Aorta (tissue), 5 donors: Measurements from ENCODE around the gene ABCD1. TPM values are rescaled to one million over a fixed set of nuclear protein-coding genes. Genes with fewer than 3 reads are reported as not detected.
A peak's percentile ranks its signal among the peaks of the same experiment; 100 is the strongest.
"Not testable (repeated sequence)": the region's sequence is repeated elsewhere in the genome, so short reads cannot be mapped to it uniquely, and the experiment has no call there.

Experiments
- ATAC-seq: fragments of 200-7000 bp; cut with Tn5 transposase; one replicate; pipeline ENCODE4 v1.9.1; 2022; ENCODE audit warnings: moderate library complexity; ENCODE audit not compliant: low FRiP score
- DNase-seq, 2 donors: peaks; one replicate each; pipeline ENCODE4 v3.0.0-alpha.2; 2020
- H3K27ac ChIP-seq, 2 donors: one replicate each; pipeline ENCODE4 v1.5.1; 2013; ENCODE audit warnings: low read length in 2 of 2, mild to moderate bottlenecking in 2 of 2, moderate library complexity in 2 of 2, control low read depth in 1 of 2, inconsistent platforms in 1 of 2, low read depth in 1 of 2
- H3K27me3 ChIP-seq, 2 donors: one replicate each; pipeline ENCODE4 v1.6.1; 2013; ENCODE audit warnings: control low read depth in 1 of 2, low read length in 1 of 2, mild to moderate bottlenecking in 1 of 2, moderate library complexity in 1 of 2; ENCODE audit not compliant: insufficient read depth in 2 of 2, control insufficient read depth in 1 of 2
- H3K36me3 ChIP-seq, 2 donors: one replicate each; pipeline ENCODE4 v1.6.1; 2013; ENCODE audit warnings: control low read depth in 1 of 2, low read length in 1 of 2, mild to moderate bottlenecking in 1 of 2; ENCODE audit not compliant: insufficient read depth in 2 of 2, control insufficient read depth in 1 of 2
- H3K4me1 ChIP-seq, 2 donors: one replicate each; pipeline ENCODE4 v1.6.1; 2013; ENCODE audit warnings: low read length in 2 of 2, control low read depth in 1 of 2, mild to moderate bottlenecking in 1 of 2, moderate library complexity in 1 of 2; ENCODE audit not compliant: insufficient read depth in 2 of 2, control insufficient read depth in 1 of 2
- H3K4me3 ChIP-seq, 2 donors: one replicate each; pipeline ENCODE4 v1.5.1; 2013; ENCODE audit warnings: low read length in 2 of 2, control low read depth in 1 of 2, mild to moderate bottlenecking in 1 of 2
- H3K9me3 ChIP-seq: one replicate; pipeline ENCODE4 v1.6.1; 2013; ENCODE audit warnings: mild to moderate bottlenecking, low read length; ENCODE audit not compliant: control insufficient read depth
- WGBS, 2 donors: extraction: QIAGEN DNeasy Blood & Tissue Kit; methylation state at CpG; one replicate each; pipeline ENCODE4 v1.1.7; 2013; 5-methylcytosine and 5-hydroxymethylcytosine counted together
- intact Hi-C, 2 donors: fragments of 100-400 bp; cut with DNase I; formaldehyde crosslinking; loops; one replicate each; pipeline versions ENCODE4 v1.14.2 to v1.15.0; 2022
- polyA plus RNA-seq, 2 donors: library from polyadenylated mRNA; stranded (reverse); fragments of 200-250 nt; gene quantifications; one replicate each; pipeline ENCODE4 v1.2.3, GENCODE V29; 2013
- total RNA-seq, 2 donors: library from RNA; stranded (reverse); fragmentation: NEBNext Ultra II Directional; extraction: Animal tissue kit (Norgen Biotek cat#: 25700); gene quantifications; one replicate each; pipeline ENCODE4 v1.2.1, GENCODE V29; 2021
- donor health status: healthy with polysubstance abuse.
- donor health status: Bipolar disorder and iron deficiency.
- donor health status: DM: no; HTN: no; CAD: no.
- donor health status: DM: no; HTN: no; CAD: no.
- donor health status: DM: yes; HTN: yes; CAD: no.

ABCD1 gene
- total and polyA plus RNA-seq, 4 donors = 8.8 to 15.8 (median 10.7) TPM

GRCh38 chrX:153692611-153693156 lies 32.0 kb upstream of the ABCD1 start:
- Histone ChIP-seq H3K9me3 (no peaks in the 10 kb centered on the region), H3K27me3 (peaks cover 0 to 1% of the 10 kb centered on the region in 2 donors), H3K27ac (no peak overlapping the region), H3K4me3 (no peak overlapping the region), H3K4me1 (no peaks in the 10 kb centered on the region), H3K36me3 (no peaks in the 10 kb centered on the region)
- DNase-seq (no peak), ATAC-seq (no peak)
- intact Hi-C loops = no loop called here
- 84 to 85% methylated on average over 24 of the region's 24 CpGs for WGBS, 2 donors

DNA sequence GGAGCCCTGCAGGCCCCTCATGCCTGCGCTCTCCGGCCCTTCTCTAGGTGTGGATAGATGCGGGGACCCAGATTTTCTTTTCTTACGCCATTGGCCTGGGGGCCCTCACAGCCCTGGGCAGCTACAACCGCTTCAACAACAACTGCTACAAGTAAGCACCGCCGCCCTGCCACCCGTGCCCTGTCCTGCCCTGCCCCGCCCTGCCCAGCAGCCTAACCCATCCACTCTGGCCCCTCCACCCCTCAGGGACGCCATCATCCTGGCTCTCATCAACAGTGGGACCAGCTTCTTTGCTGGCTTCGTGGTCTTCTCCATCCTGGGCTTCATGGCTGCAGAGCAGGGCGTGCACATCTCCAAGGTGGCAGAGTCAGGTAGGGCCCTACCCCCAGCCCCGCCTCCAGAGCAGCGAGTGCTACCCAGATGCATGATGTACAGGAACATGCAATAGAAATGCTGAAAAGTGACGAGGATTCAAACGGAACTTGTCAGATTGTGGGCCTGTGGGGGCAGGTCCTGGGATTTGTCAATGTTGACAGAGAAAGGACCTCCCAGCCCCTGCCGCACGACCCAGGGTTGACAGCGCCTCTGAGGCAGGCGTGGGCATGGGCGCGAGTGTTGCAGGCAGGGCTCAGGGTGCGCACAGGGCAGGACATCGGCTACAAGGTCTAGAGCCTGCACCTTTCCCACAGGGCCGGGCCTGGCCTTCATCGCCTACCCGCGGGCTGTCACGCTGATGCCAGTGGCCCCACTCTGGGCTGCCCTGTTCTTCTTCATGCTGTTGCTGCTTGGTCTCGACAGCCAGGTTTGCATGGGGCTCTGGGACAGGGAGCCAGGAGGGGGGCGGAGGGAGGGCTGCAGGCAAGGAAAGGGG lies 31.2 kb upstream of the ABCD1 start:
- Histone ChIP-seq H3K36me3 (no peaks in the 10 kb centered on the region), H3K27ac (no peak overlapping the region), H3K4me1 (no peaks in the 10 kb centered on the region), H3K27me3 (no peaks in the 10 kb centered on the region), H3K9me3 (no peaks in the 10 kb centered on the region), H3K4me3 (no peak overlapping the region)
- intact Hi-C loops = no loop called here
- WGBS, 2 donors = 86 to 87% methylated on average over 28 to 31 of the region's 31 CpGs
- DNase-seq (peak in 1 of 2 donors; percentile 73), ATAC-seq (no peak)

DNA sequence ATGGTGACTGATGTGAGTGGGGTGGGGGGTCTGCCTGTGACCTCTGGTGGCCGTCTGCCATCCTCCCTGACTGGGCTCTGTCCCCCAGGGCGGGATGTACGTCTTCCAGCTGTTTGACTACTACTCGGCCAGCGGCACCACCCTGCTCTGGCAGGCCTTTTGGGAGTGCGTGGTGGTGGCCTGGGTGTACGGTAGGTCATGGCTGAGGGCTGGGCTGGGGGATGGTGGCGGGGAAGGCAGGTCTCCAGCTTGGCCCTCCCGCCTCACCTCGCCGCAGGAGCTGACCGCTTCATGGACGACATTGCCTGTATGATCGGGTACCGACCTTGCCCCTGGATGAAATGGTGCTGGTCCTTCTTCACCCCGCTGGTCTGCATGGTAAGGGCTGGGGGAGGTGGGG lies 30.4 kb upstream of the ABCD1 start:
- 89% methylated on average over 16 of the region's 16 CpGs for WGBS, 2 donors
- not testable (repeated sequence) for H3K4me3 ChIP-seq

GRCh38 chrX:153694687-153695270 lies 29.9 kb upstream of the ABCD1 start:
- Histone ChIP-seq H3K36me3 (no peaks in the 10 kb centered on the region), H3K4me3 (no peak overlapping the region), H3K27me3 (no peaks in the 10 kb centered on the region), H3K4me1 (no peaks in the 10 kb centered on the region), H3K27ac (no peak overlapping the region), H3K9me3 (no peaks in the 10 kb centered on the region)
- no peak for ATAC-seq
- no peak for DNase-seq
- intact Hi-C loops = no loop called here
- 85 to 86% methylated on average over 23 of the region's 23 CpGs for WGBS, 2 donors

More for the DNA sequence above, 30.4 kb upstream of the ABCD1 start:
- DNase-seq = peak in 1 of 2 donors; percentile 73
- H3K36me3 ChIP-seq, H3K27ac ChIP-seq, intact Hi-C loops, H3K27me3 ChIP-seq, ATAC-seq, H3K9me3 ChIP-seq, H3K4me1 ChIP-seq: not testable (repeated sequence)

DNA sequence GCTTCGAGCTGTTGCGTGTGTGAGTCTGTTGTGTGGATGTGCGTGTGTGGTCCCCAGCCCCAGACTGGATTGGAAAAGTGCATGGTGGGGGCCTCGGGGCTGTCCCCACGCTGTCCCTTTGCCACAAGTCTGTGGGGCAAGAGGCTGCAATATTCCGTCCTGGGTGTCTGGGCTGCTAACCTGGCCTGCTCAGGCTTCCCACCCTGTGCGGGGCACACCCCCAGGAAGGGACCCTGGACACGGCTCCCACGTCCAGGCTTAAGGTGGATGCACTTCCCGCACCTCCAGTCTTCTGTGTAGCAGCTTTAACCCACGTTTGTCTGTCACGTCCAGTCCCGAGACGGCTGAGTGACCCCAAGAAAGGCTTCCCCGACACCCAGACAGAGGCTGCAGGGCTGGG lies 28.6 kb upstream of the ABCD1 start:
- WGBS, 2 donors = 83 to 84% methylated on average over 15 of the region's 15 CpGs
- Histone ChIP-seq H3K9me3 (no peaks in the 10 kb centered on the region), H3K4me3 (no peak overlapping the region), H3K27ac (no peak overlapping the region), H3K4me1 (no peaks in the 10 kb centered on the region), H3K36me3 (no peaks in the 10 kb centered on the region), H3K27me3 (no peaks in the 10 kb centered on the region)
- intact Hi-C loops = no loop called here
- DNase-seq = no peak
- no peak for ATAC-seq

GRCh38 chrX:153696538-153696937 lies 28.1 kb upstream of the ABCD1 start:
- DNase-seq, H3K9me3 ChIP-seq, H3K36me3 ChIP-seq, H3K4me3 ChIP-seq, ATAC-seq, intact Hi-C loops, H3K27ac ChIP-seq, H3K27me3 ChIP-seq, H3K4me1 ChIP-seq: not testable (repeated sequence)
- 73 to 80% methylated on average over 10 of the region's 10 CpGs for WGBS, 2 donors

DNA sequence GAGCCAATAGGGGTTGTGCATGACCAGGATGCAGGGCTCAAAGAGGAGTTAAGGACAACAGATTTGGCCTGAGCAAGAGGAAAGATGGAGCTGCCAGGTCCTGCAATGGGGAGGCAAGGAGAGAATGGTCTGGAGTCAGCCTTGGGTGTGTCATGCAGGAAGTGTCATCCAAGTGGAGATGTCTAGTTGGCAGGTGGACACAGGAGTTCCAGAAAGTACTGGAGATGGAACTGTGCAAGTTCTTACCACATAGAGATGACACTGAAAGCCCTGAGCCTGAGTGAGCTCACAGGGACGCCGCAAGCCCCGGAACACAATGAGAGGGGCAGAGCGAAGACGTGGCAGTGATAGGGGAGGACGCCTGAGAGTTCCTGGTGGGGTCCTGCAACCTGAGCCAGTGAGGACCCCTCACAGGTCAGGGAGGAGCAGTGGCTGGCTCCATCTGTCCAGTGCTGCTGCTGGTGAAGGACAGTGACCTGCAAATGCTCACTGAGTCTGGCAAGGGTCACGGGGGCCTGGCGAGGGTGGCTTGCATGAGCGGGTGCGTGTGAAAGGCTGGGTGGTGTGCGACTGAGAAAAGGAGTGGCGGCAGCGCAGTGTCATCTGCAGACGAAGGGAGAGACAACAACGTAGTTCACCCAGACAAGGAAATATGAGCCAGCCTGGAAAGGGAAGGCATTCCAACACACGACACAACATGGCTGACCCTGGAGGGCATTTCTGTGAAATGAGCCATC lies 27.5 kb upstream of the ABCD1 start:
- H3K9me3 ChIP-seq, intact Hi-C loops, H3K27me3 ChIP-seq, H3K36me3 ChIP-seq, H3K4me1 ChIP-seq, ATAC-seq, DNase-seq, H3K27ac ChIP-seq, H3K4me3 ChIP-seq: not testable (repeated sequence)
- 85 to 88% methylated on average over 16 of the region's 16 CpGs for WGBS, 2 donors

DNA sequence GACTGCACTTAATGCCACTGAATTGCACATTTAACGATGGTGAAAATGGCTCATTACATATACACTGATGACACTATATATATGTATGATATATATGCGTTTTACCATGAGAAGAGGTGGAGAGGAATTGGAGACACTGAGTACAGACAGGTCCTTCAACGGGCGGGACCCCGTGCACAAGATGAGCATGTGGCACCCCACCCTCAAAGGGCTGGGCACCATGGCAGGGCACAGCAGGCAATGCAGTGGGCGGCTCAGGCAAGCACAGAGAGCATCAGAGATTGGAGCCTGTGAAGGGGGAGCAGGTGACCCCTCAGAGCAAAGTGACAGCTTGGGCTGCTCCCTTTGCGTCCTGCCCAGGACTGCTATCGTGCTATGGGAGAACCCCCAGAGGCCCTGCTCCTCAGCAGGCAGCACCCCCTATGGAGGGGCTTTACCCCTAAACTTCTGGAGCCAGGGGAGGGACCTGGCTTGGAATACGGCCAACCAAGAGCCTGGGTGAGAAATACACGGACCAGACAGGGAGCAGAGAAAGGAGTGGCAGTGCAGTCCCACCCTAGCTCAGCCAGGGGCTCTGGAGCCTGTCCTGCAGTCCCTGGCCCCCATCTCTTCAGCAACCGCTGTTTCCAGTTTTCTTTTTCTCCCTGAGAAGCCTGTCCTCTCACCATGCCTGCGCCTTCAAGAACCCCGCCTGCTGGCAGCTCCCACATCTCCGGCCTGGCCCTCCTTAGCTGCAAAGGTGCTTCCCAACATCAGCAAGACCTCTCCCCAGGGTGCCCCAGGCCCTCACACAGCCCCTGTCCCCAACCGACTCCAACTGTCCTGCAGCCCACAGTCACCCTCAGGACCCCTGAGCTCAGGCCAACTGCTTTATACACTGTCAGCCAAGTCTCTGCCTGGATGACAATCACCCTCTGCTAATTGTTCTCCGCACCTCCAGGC lies 26.5 kb upstream of the ABCD1 start:
- H3K4me3 ChIP-seq = no peak overlapping the region
- H3K27ac ChIP-seq = no peak overlapping the region
- 85 to 90% methylated on average over 14 to 16 of the region's 16 CpGs for WGBS, 2 donors
- no peaks in the 10 kb centered on the region for H3K4me1 ChIP-seq
- intact Hi-C loops = no loop called here
- DNase-seq = peak in 1 of 2 donors; percentile 57
- no peaks in the 10 kb centered on the region for H3K9me3 ChIP-seq
- ATAC-seq = no peak
- no peaks in the 10 kb centered on the region for H3K27me3 ChIP-seq
- no peaks in the 10 kb centered on the region for H3K36me3 ChIP-seq
